Stimulated activated naive CD8-positive, alpha-beta T cell treated with anti-CD3 and anti-CD28 coated beads, Interleukin-15, Interleukin-2, amounts not matched to agents 100 U/mL and 50 U/mL, for 24 hours (primary cell): ENCODE results near the gene TARS3.
A peak's percentile ranks its signal among the peaks of the same experiment; 100 is the strongest.
"Not testable (repeated sequence)": the region's sequence is repeated elsewhere in the genome, so short reads cannot be mapped to it uniquely, and the experiment has no call there.

ENCODE experiments used
- ATAC-seq: fragments of 150-1000 bp; cut with Tn5 transposase; one replicate; pipeline ENCODE4 v1.10.0; 2021
- DNase-seq: peaks from one replicate; pipeline ENCODE4 v3.0.0; 2021

TARS3 gene

DNA sequence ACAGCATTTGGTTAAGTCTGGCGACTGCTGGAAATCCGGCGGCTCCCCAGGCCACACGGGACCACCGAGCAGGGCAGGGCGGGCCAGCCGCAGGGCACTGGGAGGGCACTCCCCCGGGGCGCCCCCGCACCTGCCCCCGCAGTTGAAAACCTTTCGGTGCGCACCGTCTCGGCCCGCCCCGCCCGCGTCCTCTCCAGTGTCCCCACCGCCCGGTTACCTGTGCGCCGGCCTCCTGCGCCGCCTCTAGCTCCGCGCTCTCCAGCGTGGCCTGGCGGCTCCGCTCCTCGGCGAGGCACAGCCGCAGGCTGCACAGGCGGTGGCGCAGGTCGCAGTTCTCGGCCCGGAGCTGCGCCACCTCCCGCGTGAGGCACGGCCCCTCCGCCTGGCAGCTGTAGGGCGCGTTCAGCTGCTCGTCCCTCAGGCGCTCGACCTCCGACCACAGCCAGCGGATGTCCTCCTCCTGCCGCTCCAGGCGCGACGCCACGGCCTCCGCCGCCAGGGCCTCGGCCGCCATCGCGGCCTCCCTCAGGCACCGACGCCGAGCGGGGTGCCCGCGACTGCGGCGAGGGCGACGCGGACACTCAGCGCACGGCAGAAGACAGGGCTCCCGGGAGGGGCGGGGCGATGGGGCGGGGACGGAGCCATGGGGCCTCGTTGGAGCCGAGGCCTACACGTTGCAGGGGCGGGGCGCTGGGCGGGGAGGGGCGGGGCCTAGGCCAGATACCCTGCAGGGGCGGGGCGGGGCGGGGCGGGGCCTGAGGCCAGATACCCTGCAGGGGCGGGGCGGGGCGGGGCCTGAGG lies at the start of gene TARS3:
Gene TARS3, minus strand, starts transcription at position 600 of the 801 bp plus-strand sequence. Its CDS starts 86 bp downstream, at position 514.
- DNase-seq: peak; percentile 96
- ATAC-seq: peak; percentile 92

- ATAC-seq: no peak
- DNase-seq: peak; percentile 7
These were observed 49.3 kb upstream of the TARS3 start for GRCh38 chr15:101773496-101774100.

DNA sequence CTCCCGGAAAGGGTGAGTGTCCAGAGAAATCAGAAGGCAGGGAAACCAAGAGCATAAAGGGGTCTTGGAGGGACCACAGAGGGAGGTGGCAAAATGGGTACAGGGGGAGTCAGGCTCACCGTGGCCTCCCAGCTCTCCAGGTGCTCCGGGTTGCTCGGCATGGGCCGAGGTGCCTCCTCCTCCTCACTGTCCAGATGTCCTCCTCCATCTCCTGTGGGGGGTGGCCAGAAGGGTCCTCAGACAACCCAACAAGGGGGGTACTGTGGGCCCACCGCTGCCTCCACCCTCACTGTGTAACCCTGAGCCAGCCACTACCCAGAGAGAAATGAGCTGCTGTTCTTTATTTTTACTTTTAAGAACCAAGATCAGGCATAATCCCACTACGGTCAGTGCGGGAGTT lies 48.6 kb upstream of the TARS3 start:
- ATAC-seq: no peak
- DNase-seq: no peak

DNA sequence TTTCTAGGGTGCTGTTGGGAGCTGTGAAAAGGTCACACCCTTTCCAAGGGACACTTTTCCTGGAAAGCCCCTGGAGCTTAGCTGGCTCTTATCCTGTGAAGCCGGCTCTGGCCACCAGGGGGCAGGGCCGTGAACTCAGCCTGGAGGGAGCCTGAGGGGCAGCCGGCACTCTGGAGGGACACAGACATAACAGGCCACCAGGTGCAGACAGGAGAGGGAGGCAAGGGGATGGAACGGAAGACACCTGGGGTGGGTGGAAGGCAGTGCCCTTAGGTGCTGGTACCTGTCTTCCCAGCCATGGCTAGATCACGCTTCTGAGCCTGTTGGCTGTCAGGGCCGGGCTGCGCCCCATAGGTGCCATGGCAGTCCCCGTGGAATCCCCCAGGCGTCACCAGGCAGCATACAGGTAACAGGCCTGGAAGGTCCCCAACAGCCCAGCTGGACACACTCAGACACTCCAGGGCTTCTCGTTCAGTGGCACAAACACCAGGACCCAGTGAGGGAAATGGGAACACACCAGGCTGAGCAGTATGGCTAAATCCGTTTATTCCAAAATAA lies 42.9 kb upstream of the TARS3 start:
- ATAC-seq, DNase-seq: not testable (repeated sequence)

GRCh38 chr15:101765772-101766456 lies 41.6 kb upstream of the TARS3 start:
- ATAC-seq: no peak
- DNase-seq: no peak

GRCh38 chr15:101765340-101765671 lies 41.0 kb upstream of the TARS3 start:
- ATAC-seq, DNase-seq: not testable (repeated sequence)

GRCh38 chr15:101764669-101765339 lies 40.5 kb upstream of the TARS3 start:
- not testable (repeated sequence) for DNase-seq, ATAC-seq

DNA sequence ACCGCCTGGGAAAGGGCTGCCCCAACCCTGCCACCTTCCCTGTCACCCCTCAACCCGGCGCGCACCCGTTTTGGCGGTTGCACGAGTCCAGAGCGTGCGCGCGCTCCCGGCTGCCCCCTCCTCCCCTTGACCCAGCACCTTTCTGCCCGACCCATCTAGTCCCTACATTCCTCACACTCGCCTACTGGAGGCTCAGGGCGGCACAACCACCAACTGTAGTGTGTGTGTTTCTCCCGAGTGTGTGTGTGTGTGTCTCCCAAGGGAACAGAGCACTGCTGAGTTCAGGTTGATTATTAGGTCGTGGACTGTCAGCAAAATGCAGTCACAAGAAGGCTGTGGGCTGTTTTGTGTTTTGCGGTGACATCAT lies 22.4 kb upstream of the TARS3 start:
- ATAC-seq: peak; percentile 17
- not testable (repeated sequence) for DNase-seq

- not testable (repeated sequence) for DNase-seq, ATAC-seq
These were observed 10.6 kb upstream of the TARS3 start for GRCh38 chr15:101734837-101735236.

DNA sequence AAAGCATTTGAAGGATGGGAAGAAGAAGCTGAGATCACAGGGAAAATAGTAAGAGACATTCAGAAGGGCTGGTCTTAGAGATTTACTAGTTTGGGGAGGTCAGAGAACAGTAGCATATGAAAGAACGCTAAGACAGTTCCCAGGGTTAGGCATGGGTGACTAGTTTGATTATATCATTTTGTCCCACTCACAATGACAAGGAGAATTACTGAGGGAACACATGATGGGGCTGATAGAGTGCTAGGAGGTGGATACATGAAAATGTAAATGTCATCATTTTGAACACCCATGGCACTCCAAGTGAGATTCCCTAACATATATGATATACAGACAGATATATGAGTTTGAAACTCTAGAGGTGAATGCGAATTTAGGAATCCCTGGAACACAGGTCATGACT lies 9.3 kb upstream of the TARS3 start:
- no peak for DNase-seq

DNA sequence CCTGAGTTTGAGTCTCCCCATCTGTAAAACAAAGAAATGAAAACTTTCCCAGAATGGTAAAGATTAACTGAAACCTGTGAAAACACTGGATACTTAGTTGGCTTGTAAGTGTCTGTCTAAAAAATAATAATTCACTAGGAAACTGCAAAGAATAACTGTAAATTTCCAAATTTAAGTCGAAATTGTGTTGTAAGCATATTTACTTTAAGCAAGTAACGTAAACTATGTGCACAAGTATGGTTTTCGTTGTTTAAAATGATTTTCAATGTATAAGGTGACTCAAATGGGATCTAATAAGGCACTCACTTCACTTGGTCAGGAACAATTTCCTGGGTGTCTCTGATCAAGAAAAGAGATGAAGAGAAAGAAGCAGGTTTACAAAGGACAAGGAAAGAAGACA lies 8.5 kb upstream of the TARS3 start:
- ATAC-seq (no peak), DNase-seq (no peak)

More for the DNA sequence above, 9.3 kb upstream of the TARS3 start:
- no peak for ATAC-seq

DNA sequence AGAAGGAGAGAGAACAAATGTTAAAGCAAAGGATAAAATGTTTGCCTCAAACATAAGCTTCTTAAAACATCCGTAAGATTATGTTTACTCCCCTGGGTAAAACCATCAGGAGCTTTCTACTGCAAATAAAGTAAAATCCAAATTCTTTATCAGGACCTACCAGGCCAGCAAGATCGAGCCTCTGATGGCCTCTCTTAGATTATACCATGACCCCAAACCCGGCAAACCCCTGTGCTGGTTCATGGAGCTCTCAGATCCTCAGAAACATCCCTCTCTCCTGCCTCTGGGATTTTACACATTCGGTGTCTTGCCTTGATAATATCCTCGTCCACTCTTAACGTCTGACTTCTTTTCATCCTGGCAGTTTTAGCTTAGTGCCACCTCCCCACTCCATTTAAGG lies 7.5 kb upstream of the TARS3 start:
- DNase-seq: no peak
- ATAC-seq: no peak

DNA sequence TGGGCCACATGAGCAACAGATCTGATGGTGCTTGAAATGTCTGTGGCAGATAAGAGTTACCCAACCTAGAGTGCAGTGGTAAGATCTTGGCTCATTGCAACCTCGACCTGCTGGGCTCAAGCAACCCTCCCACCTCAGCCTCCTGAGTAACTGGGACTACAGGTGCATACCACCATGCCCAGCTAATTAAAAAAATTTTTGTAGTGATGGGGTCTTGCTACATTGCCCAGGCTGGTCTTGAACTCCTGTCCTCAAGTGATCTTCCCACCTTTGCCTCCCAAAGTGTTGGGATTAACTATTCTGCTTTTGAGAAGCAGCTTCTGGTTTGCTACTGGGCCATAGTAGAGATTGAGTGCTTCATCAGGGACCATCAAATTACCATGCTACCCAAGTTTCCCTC lies 2.9 kb upstream of the TARS3 start:
- DNase-seq (no peak), ATAC-seq (no peak)

- DNase-seq (no peak), ATAC-seq (no peak)
These were observed 800 bp upstream of the TARS3 start for GRCh38 chr15:101725073-101725472.

- ATAC-seq (no peak), DNase-seq (no peak)
These were observed 367 bp upstream of the TARS3 start for GRCh38 chr15:101724675-101725005.

GRCh38 chr15:101723171-101723873 lies 951 bp downstream of the TARS3 start:
- ATAC-seq: peak; percentile 78
- peak; percentile 66 for DNase-seq

DNA sequence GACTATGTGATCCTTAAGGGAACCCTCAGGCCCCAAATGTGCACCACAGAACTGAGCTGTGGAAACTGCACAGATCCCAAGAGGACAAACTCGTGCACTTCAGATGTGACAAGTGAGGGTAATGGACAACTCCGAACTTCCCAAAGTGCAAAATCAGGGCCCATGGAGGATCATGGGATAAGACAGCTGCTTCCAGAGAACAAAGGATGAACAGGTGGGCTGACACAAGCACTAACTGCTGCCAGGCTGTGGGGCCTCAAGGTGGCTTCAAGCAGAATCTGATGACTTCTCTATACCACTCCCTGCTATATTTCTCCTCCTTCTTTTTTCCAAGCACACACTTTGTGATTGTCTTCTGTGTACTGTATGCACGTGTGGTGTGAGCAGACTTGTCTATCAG lies 5.4 kb downstream of the TARS3 start:
- DNase-seq (no peak), ATAC-seq (no peak)

- DNase-seq: no peak
- no peak for ATAC-seq
These were observed 12.2 kb downstream of the TARS3 start for GRCh38 chr15:101712078-101712477.

DNA sequence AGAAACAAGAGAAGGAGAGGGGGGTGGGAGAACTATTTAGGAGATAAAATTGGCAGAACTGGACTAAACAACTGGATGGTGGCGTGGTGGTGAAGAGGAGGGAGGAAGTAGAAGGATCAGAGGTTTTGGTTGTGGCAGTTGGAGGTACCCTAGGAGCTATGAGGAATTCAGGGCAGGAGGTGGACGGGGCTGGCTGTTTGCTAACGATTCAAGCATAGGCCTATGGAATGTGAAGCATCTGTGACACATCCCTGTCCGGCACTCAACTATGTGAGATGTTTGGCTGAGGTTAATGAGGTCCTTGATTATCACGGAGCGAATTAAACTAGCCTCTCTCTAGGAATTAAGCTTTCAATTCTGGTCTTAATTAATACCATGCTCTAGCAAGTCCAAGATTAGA lies 13.5 kb downstream of the TARS3 start:
- DNase-seq: no peak
- ATAC-seq: no peak

- no peak for ATAC-seq
These were observed 14.8 kb downstream of the TARS3 start for GRCh38 chr15:101709466-101709865.

DNA sequence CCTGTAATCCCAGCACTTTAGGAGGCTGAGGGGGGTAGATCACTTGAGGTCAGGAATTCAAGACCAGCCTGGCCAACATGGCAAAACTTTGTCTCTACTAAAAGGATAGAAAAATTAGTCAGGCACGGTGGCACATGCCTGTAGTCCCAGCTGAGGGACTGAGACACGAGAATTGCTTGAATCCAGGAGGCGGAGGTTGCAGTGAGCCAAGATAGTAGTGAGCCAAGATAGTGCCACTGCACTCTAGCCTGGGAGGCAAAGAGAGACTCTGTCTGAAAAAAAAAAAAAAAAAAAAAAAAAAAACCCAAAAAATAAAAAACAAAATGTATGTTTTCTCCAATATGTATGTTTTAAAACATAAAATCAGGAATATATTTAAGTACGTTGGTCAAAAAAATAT lies 16.3 kb downstream of the TARS3 start:
- no peak for DNase-seq
- no peak for ATAC-seq

More at GRCh38 chr15:101709466-101709865, 14.8 kb downstream of the TARS3 start:
- DNase-seq: no peak

- DNase-seq (no peak), ATAC-seq (no peak)
These were observed 22.2 kb downstream of the TARS3 start for GRCh38 chr15:101702077-101702476.
